AG04449 (cell line): ENCODE data around the gene ANKRD11.

Source experiments
- CTCF ChIA-PET: fragments of 350-600 bp; formaldehyde crosslinking; extraction: SDS; loops from one replicate; lab custom pipeline; 2021; ENCODE audit warnings: antibody characterized with exemption; lab: Yijun Ruan, JAX
- POLR2A ChIA-PET: fragments of 400-600, 350-600 bp; formaldehyde crosslinking; extraction: SDS; loops from one replicate; lab custom pipeline; 2020; ENCODE audit warnings: antibody characterized with exemption, inconsistent platforms; lab: Yijun Ruan, JAX
- DNase-seq: peaks from one replicate; pipeline ENCODE4 v3.0.0-alpha.2; 2010; ENCODE audit warnings: low read depth, low spot score
- H3K4me3 ChIP-seq: 2 replicates; pipeline ENCODE4 v1.5.1; 2011; ENCODE audit warnings: low read depth, mild to moderate bottlenecking, control low read depth, low read length
- TF ChIP-seq, protein P1 (sequence below): IDR thresholded peaks from one replicate; pipeline ENCODE4 v1.5.1; 2011; ENCODE audit warnings: mild to moderate bottlenecking, moderate library complexity, low read length, control low read depth, inconsistent platforms; ENCODE audit not compliant: insufficient read depth; ENCODE audit errors: missing control alignments

Gene ANKRD11

DNA sequence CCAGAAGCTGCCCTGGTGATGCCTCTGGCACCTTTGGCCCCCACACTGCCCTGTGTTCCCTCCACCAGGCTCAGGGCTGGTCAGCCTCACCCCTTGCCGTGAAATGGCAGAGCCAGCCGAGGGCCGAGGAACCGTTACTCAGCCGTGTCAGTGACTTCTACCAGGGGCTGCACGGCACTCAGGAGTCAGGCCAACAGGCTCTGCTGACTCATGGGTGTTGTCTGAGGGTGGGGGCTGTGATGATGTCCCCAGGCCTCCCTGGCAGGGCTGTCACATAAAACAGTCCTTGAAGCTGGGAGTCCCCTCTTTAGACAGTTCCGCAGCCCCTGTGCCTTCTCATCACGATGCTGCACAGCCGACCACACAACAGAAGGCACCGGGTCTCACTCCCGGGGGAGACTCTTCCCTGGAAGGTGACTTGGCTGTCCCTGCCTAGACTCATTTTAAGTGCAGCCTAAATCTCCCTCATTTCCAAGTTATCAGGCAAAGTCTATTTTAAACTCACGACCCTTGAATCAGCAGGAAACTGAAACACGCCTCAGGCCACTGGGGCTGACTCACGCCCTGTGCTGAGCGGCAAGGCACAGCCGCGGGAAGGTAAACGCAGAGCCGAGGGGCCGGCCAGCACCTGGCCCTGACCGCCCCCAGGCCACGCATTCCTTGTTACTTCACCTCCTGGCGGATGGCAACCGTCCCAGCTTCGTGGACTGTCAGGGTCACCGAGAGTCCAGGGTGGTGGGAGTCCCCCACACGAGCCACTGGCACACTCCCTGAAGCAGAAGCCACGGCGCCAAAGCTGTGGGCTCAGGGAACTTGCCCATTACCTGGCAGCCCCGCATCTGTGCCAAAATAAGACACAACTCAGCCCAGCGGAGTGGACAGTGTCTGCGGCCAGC is 170.2 kb downstream of the ANKRD11 start:
- peak overlapping the region; percentile 31 for H3K4me3 ChIP-seq
- ChIA-PET CTCF (interaction anchor here (1.2 kb wide), 1 partner anchor 31 kb away, joined by 3 read pairs; no protein-coding TSS in a partner anchor), POLR2A (no interaction called here)
- DNase-seq, result no peak
- TF ChIP-seq, protein P1, sequence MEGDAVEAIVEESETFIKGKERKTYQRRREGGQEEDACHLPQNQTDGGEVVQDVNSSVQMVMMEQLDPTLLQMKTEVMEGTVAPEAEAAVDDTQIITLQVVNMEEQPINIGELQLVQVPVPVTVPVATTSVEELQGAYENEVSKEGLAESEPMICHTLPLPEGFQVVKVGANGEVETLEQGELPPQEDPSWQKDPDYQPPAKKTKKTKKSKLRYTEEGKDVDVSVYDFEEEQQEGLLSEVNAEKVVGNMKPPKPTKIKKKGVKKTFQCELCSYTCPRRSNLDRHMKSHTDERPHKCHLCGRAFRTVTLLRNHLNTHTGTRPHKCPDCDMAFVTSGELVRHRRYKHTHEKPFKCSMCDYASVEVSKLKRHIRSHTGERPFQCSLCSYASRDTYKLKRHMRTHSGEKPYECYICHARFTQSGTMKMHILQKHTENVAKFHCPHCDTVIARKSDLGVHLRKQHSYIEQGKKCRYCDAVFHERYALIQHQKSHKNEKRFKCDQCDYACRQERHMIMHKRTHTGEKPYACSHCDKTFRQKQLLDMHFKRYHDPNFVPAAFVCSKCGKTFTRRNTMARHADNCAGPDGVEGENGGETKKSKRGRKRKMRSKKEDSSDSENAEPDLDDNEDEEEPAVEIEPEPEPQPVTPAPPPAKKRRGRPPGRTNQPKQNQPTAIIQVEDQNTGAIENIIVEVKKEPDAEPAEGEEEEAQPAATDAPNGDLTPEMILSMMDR, result no peak

DNA sequence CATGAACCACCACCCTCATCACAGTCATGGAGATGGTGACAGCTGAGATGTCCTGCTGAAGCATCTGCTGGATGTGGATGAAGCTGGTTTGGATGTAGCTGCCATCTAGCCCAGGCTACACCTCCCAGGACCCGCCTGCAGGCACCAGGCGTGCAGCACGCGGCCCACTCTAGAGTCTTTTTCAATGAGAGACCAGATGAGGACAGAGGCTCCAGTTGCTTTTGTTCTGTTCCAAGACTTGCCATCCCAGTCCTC is 170.8 kb downstream of the ANKRD11 start:
- no peak for DNase-seq
- peak overlapping the region; percentile 31 for H3K4me3 ChIP-seq
- ChIA-PET POLR2A (no interaction called here), CTCF (interaction anchor here (1.2 kb wide), 1 partner anchor 31 kb away, joined by 3 read pairs; no protein-coding TSS in a partner anchor)
- TF ChIP-seq, protein P1, result no peak

DNA sequence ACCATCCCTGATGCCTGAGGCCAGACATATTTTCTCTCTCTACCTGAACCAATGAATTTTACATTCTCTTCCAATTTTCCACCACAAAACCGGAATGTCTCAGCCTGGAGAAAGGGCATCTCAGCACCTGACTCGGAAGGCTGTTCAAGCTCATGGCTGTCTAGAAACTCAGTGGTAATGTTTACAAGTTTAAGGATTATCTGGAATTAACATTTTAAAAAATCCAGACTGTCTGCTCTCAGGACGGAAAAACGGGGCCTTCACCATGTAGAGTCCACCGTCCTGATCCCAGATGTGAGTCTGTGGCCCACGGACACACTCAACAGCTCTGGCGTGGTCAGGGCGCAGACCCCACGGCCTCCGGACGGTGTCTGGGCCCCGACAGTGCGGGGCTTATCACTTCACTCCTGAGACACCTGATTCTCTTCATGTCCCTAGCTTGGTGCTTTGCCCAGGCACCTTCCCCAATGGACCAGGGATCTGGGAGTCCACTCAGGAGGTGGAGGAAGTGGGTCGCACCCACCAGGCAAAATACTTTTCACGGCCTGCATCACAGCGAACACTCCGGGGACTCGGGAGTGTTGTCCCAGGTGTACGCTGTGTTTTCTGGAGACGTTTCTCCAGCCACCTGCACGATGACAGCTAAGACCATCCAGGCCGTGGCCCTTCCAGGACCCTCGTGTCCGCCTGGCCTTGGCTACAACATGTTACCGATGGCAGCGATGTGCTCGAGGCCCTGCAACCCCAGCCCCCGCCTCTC is 171.3 kb downstream of the ANKRD11 start:
- ChIA-PET POLR2A (no interaction called here), CTCF (interaction anchor here (1.2 kb wide), 1 partner anchor 30 kb away, joined by 3 read pairs; no protein-coding TSS in a partner anchor)
- H3K4me3 ChIP-seq, result peak overlapping the region; percentile 31; the same call in 1 of the 2 replicates
- TF ChIP-seq, protein P1, result no peak
- DNase-seq, result no peak

DNA sequence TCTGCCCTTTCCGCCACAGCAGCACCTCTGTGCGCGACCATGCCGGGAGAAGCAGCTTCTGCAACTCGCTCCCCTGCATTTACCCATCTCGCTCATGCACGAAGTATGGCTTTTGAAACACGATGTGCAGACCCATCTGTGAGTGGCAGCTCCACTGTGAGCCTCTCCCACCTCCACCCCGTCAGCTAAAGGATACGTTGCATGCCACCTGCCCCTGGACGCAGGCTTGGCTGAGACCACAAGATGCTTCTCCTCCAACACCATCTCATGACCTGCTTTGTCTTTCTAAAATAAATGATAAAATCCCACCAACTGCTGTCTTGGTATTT is 172.0 kb downstream of the ANKRD11 start:
- TF ChIP-seq, protein P1, result no peak
- no peak overlapping the region for H3K4me3 ChIP-seq
- ChIA-PET CTCF (no interaction called here), POLR2A (no interaction called here)
- no peak for DNase-seq

DNA sequence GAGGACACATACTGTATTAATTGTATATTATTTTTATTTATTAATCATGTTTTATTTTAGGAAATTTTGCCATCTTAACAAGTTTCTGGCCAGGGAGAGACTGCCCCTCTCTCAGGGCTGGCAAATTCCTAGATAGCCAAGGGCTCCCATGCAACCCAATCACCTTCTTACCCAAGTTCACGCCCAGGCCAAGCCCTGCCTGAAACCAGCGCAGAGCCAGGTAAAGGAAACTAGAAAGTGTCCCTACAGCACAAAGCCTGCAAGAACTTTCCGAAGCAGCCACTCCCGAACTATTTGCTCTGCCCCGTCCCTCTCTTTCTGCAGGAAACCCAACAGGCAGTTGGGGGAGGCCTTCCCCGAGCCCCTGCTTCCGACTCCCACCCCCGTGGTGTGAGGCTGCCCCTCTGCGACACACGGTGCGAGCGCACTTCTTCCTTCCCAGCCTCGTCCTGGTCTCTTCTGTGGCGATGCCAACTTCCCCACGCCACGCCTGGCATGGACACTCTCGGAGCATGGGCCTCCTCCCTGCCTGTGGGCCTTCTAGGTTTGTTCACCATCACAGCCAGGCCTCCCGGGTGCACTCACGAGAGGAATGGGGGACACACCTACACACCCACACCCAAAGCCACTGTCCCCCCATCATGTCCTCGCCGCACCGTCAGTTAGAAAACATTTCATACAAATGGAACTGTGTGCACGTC is 172.5 kb downstream of the ANKRD11 start:
- TF ChIP-seq, protein P1, result no peak
- ChIA-PET CTCF (interaction anchor here (0.7 kb wide), 1 partner anchor 29 kb away, joined by 3 read pairs; no protein-coding TSS in a partner anchor), POLR2A (no interaction called here)
- no peak overlapping the region for H3K4me3 ChIP-seq
- no peak for DNase-seq
